Stimulated activated CD4-positive, alpha-beta T cell treated with anti-CD3 and anti-CD28 coated beads, Interleukin-1b, Interleukin-23, amount 100 ng/mL, for 24 hours (primary cell): Measurements from ENCODE around the gene RGPD3.

Source experiments
- DNase-seq, 4 experiments: peaks; one replicate each; pipeline ENCODE4 v3.0.0-alpha.2; 2020; ENCODE audit warnings: low read depth in 4 of 4, low spot score in 1 of 4

RGPD3 gene

DNA sequence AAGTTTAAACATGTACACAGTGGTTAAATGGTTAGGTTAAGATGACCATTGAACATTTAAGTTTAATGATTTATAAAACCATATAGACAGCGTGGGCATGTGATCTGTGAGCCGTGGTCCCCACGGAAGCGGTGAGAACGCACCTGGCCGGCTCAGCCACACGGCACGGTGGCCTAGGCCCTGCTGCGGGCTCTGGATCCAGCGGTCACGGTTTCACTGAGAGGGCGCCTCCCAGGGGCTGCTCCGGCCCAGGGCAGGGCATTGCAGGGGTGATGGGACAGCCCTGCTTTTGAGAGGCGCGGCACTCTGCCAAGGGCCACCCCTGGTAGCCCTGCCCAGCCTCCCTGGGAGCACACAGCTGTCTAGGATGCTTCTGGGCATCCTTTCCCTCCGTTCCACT lies 124.9 kb downstream of the RGPD3 start:
- no peak for DNase-seq

- no peak for DNase-seq
Observed at GRCh38 chr2:106342831-106343251, 125.4 kb downstream of the RGPD3 start.

GRCh38 chr2:106341666-106342065 lies 126.5 kb downstream of the RGPD3 start:
- no peak for DNase-seq
